Measurements from ENCODE around the gene SLC6A19.

DNA sequence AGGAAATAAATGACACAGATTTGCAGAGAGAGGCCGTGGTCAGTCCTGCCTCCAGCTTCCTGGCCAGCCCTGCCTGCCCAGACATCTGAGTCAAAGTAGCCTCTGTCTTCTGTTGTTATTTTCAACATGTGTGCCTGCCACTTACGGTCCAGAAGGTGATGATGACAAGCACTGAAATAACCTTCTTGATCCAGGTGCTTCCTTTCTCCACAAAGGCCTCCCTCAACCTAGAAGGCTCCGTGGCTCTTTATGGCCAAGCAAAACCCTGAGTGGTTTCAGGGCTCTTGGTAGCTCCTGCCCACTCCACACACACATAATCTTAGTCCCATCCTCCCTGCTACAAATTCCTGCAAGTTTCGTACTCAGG is 34.1 kb upstream of the SLC6A19 start:
- TF ChIP-seq GATA3 (IDR thresholded peaks at IDR 0.05; ENCODE audit: low read depth, low read length) = no peak
- TF ChIP-seq GATA2 (IDR thresholded peaks at IDR 0.05; ENCODE audit: low read depth, low read length) = no peak
